Effector memory CD4-positive, alpha-beta T cell (primary cell): ENCODE results near the gene ARAF.

Experiments
- DNase-seq, 3 donors: peaks; one replicate each; pipeline ENCODE4 v3.0.0-alpha.2; 2020
- H3K27ac ChIP-seq: 2 replicates; pipeline ENCODE4 v1.7.0; 2013; ENCODE audit warnings: mild to moderate bottlenecking, low read length, moderate library complexity; ENCODE audit not compliant: insufficient read depth, poor library complexity, severe bottlenecking
- H3K27me3 ChIP-seq: replicated peaks from 2 replicates; pipeline ENCODE4 v1.7.0; 2013; ENCODE audit warnings: mild to moderate bottlenecking, low read length; ENCODE audit not compliant: insufficient read depth, control insufficient read depth, poor library complexity, severe bottlenecking
- H3K36me3 ChIP-seq: 2 replicates; pipeline ENCODE4 v1.7.0; 2013; ENCODE audit warnings: mild to moderate bottlenecking, low read length, moderate library complexity; ENCODE audit not compliant: control insufficient read depth, insufficient read depth
- H3K4me1 ChIP-seq: 2 replicates; pipeline ENCODE4 v1.7.0; 2013; ENCODE audit warnings: low read length, mild to moderate bottlenecking; ENCODE audit not compliant: control insufficient read depth, insufficient read depth, poor library complexity, severe bottlenecking
- H3K4me3 ChIP-seq: 2 replicates; pipeline ENCODE4 v1.7.0; 2013; ENCODE audit warnings: low read length, low read depth, mild to moderate bottlenecking; ENCODE audit not compliant: insufficient read depth, poor library complexity, severe bottlenecking
- H3K9me3 ChIP-seq: 2 replicates; pipeline ENCODE4 v1.7.0; 2013; ENCODE audit warnings: mild to moderate bottlenecking, low read length, moderate library complexity; ENCODE audit not compliant: control insufficient read depth

Gene ARAF

DNA sequence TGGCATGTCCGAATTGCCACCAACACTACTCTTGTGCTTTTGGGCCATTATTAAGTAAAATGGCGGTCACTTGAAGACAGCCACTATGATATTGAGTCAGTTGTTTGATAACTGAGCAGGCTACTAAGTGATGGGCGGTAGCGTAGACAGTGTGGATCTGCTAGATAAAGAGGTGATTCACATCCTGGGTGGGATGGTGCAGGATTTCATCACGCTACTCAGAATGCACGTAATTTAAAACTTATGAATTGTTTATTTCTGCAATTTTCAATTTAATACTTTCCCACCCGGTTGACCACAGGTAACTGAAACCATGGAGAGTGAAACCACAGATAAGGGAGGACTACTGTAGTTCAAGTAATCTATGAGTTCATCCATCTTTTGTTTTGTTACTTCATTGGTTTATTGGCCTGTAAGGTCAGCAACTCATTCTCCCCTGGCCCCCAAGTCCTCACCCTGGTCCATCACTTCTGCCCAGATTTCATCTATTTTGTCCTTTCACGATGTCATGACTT is 2.9 kb downstream of the ARAF start:
- Histone ChIP-seq H3K4me1 (peaks cover 9% of the 10 kb centered on the region), H3K27ac (no peak overlapping the region), H3K36me3 (peaks cover 40% of the 10 kb centered on the region), H3K4me3 (no peak overlapping the region), H3K27me3 (no peaks in the 10 kb centered on the region), H3K9me3 (no peaks in the 10 kb centered on the region)
- no peak for DNase-seq

DNA sequence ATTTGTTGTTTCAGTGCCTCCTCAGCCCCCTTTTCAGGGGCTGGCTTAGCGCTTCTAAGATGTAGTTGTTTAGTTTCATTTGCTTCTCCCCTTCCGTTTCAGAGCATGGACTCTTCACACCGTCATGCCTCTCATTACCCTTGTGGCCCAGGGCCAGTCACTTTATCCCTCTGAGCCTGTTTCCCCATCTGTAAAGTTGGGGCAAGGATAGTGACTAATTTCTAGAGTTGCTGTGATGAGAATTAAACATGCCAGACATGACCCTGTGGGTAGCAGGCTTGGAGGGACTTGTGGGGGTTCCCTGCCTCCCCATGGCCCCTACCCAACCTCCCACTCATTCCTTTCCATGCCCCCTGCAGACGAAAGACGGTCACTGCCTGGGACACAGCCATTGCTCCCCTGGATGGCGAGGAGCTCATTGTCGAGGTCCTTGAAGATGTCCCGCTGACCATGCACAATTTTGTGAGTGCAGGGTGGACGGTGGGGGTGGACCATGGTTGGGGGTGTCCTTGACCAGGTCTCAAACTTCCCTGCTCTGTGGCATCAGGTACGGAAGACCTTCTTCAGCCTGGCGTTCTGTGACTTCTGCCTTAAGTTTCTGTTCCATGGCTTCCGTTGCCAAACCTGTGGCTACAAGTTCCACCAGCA is 3.6 kb downstream of the ARAF start:
- Histone ChIP-seq H3K4me1 (peaks cover 9% of the 10 kb centered on the region), H3K4me3 (no peak overlapping the region), H3K9me3 (no peaks in the 10 kb centered on the region), H3K27ac (no peak overlapping the region), H3K27me3 (no peaks in the 10 kb centered on the region), H3K36me3 (peaks cover 44% of the 10 kb centered on the region)
- no peak for DNase-seq

DNA sequence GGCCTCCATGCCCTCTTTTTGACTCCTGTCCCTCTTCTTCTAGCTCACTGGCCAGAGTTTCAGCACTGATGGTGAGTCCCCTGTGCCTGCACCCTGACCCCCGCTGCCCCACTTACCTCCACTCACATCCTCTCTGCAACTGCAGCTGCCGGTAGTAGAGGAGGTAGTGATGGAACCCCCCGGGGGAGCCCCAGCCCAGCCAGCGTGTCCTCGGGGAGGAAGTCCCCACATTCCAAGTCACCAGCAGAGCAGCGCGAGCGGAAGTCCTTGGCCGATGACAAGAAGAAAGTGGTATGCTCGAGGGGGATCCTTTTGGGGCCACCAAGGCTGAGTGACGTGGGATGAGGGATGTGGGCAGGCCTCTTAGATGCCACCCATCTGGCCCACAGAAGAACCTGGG is 5.8 kb downstream of the ARAF start:
- H3K9me3 ChIP-seq: no peaks in the 10 kb centered on the region
- H3K27ac ChIP-seq: no peak overlapping the region
- peaks cover 59% of the 10 kb centered on the region for H3K36me3 ChIP-seq
- peaks cover 9% of the 10 kb centered on the region for H3K4me1 ChIP-seq
- no peak overlapping the region for H3K4me3 ChIP-seq
- no peak for DNase-seq
- H3K27me3 ChIP-seq: no peaks in the 10 kb centered on the region

DNA sequence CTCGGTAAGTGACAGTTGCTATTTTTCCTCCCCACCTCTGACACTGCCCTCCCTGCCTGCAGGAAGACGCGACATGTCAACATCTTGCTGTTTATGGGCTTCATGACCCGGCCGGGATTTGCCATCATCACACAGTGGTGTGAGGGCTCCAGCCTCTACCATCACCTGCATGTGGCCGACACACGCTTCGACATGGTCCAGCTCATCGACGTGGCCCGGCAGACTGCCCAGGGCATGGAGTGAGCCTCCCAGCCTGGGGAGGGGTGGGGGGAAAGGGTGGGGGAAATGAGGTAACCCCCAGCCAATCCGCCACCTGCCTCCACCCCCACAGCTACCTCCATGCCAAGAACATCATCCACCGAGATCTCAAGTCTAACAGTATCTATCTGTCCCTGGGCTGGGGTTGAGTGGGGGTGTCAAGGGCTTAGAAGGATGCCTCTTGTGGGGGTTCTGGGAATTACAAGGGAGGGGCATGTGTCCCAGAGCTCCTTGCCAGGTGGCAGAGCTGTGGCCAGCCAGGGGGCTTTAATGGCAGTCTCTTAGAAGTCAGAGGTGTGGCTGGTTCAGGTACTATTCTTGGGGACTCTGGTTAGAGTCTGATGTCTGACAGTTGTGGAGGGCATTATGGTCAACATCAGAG is 7.8 kb downstream of the ARAF start:
- Histone ChIP-seq H3K36me3 (peaks cover 58% of the 10 kb centered on the region), H3K27me3 (no peaks in the 10 kb centered on the region), H3K4me3 (no peak overlapping the region), H3K4me1 (peaks cover 4% of the 10 kb centered on the region), H3K9me3 (no peaks in the 10 kb centered on the region), H3K27ac (no peak overlapping the region)
- peak in 2 of 3 donors; percentile 8 to 24 for DNase-seq

DNA sequence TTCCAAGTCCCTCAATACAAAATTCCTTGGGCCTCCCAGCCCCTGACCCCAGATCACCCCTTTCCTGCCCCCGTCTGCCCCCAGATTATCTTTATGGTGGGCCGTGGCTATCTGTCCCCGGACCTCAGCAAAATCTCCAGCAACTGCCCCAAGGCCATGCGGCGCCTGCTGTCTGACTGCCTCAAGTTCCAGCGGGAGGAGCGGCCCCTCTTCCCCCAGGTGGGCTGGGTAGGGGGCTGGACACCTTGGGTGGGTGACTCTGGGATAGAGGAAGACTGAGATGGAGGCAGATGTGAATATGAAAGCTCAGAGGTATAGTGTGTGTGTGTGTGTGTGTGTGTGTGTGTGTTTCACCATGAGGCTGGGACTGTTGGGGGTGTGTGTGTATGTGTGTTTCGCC is 9.8 kb downstream of the ARAF start:
- Histone ChIP-seq H3K9me3 (no peaks in the 10 kb centered on the region), H3K4me1 (no peaks in the 10 kb centered on the region), H3K27ac (no peak overlapping the region), H3K27me3 (no peaks in the 10 kb centered on the region), H3K36me3 (peaks cover 45% of the 10 kb centered on the region), H3K4me3 (no peak overlapping the region)
- no peak for DNase-seq

DNA sequence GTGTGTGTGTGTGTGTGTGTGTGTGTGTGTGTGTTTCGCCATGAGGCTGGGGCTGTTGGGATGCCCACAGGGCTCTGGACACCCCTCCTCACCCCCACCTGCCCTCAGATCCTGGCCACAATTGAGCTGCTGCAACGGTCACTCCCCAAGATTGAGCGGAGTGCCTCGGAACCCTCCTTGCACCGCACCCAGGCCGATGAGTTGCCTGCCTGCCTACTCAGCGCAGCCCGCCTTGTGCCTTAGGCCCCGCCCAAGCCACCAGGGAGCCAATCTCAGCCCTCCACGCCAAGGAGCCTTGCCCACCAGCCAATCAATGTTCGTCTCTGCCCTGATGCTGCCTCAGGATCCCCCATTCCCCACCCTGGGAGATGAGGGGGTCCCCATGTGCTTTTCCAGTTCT is 10.2 kb downstream of the ARAF start:
- no peak for DNase-seq
- Histone ChIP-seq H3K27ac (no peak overlapping the region), H3K36me3 (peaks cover 44% of the 10 kb centered on the region), H3K9me3 (no peaks in the 10 kb centered on the region), H3K27me3 (no peaks in the 10 kb centered on the region), H3K4me3 (no peak overlapping the region), H3K4me1 (no peaks in the 10 kb centered on the region)

DNA sequence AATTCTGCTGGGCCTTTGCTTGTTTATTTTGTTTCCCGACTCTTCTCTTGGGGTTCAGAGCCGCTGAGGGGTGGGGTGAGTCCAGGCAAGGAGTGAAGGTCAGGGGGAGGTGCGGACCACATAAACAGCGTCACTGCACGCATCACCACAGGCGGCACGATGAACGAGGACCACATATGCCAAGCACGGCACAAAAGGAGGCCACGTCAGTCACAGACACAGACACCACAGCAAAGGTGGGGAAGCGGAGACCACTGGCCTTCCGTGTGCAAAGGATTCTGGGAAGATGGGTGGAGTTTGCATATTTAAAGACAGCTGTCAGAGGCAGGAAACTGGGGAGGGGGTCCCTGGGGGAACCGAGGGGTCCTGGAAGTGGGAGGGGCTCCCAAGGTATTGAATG is 10.9 kb downstream of the ARAF start:
- no peaks in the 10 kb centered on the region for H3K4me1 ChIP-seq
- H3K9me3 ChIP-seq: no peaks in the 10 kb centered on the region
- H3K36me3 ChIP-seq: peaks cover 37% of the 10 kb centered on the region
- no peaks in the 10 kb centered on the region for H3K27me3 ChIP-seq
- no peak overlapping the region for H3K4me3 ChIP-seq
- H3K27ac ChIP-seq: no peak overlapping the region
- no peak for DNase-seq

DNA sequence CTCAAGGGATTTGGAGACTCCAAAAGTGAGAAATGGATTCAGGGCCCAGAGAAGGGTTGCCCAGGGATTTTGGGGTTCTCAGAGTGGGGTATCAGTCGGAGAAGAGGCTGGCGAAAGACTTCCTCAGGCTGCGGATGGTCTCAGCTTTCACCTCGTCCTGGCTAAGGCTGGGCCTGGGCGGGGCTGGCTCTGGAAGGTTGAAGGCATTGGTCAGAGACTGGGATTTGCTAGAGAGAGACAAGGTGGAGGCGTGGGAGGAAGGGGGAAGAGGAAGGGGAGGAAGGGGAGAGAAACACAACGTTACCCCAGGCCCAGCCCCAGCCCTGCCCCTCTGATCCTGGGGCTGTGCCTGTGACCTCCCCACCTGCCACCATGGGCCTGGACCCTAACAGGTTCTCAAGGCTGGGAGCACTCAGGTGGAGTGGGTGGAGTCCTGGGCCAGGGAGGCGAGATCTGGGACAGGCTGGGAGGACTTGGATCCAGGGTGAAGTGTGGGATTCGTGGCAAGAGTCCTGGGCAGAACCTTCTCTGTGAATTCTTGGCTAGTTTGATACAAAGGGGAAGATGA is 11.9 kb downstream of the ARAF start:
- Histone ChIP-seq H3K4me3 (no peak overlapping the region), H3K4me1 (no peaks in the 10 kb centered on the region), H3K27me3 (no peaks in the 10 kb centered on the region), H3K27ac (no peak overlapping the region), H3K9me3 (no peaks in the 10 kb centered on the region), H3K36me3 (peaks cover 28% of the 10 kb centered on the region)
- no peak for DNase-seq

DNA sequence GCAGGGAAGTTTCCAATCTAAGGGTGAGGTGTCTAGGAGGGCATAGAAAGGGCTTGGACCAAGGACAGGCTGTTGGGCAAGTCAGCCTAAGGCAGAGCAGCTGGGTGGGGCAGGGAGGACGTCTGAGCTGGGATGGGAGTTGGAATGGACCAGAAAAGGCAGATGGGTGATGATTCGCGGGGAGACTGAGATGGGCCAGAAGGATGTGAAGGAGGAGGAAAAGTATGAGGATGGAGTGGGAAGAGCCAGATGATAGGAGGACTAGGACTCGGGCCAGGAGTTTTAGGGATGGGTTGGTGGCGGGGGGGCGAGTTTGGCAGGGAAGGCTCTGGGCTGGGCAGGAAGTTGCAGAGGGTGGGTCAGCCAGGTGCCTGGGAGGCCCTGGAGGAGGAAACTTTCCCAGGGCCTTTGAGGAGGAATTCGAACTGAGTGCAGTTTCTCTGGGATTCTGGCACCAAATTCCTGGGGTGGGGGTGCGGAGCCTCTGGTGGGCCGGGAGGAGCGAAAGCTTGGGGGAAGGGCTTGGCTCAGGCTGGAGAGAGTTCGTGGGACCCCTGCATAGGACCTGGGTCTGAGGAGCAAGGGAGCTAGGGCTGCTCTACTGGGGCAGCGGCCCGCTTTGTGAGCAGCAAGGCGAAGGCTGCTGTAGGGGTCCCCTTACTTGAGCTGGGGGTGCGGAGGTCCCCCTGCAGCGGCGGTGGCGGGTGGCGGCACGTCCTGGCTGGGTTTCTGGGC is 12.5 kb downstream of the ARAF start:
- no peak overlapping the region for H3K27ac ChIP-seq
- no peak for DNase-seq
- no peak overlapping the region for H3K4me3 ChIP-seq

More for the DNA sequence above, 12.5 kb downstream of the ARAF start:
- no peaks in the 10 kb centered on the region for H3K9me3 ChIP-seq
- H3K36me3 ChIP-seq: peaks cover 21% of the 10 kb centered on the region
- no peaks in the 10 kb centered on the region for H3K27me3 ChIP-seq
- H3K4me1 ChIP-seq: no peaks in the 10 kb centered on the region
